ENCODE measurements around the gene CLCN4.

GRCh38 chrX:10171249-10171648 lies 14.5 kb downstream of the CLCN4 start:
- TF ChIP-seq GATA2 (IDR thresholded peaks at IDR 0.05; ENCODE audit: low read depth, low read length) (no peak), GATA3 (IDR thresholded peaks at IDR 0.05; ENCODE audit: low read depth, low read length) (no peak)
